Activated CD4-positive, alpha-beta T cell treated with anti-CD3 and anti-CD28 coated beads for 1 hour (primary cell): ENCODE measurements around the gene APCDD1.
"Not testable (repeated sequence)": the region's sequence is repeated elsewhere in the genome, so short reads cannot be mapped to it uniquely, and the experiment has no call there.

Experiments used
- DNase-seq: peaks from one replicate; pipeline ENCODE4 v3.0.0-alpha.2; 2020

Gene APCDD1

DNA sequence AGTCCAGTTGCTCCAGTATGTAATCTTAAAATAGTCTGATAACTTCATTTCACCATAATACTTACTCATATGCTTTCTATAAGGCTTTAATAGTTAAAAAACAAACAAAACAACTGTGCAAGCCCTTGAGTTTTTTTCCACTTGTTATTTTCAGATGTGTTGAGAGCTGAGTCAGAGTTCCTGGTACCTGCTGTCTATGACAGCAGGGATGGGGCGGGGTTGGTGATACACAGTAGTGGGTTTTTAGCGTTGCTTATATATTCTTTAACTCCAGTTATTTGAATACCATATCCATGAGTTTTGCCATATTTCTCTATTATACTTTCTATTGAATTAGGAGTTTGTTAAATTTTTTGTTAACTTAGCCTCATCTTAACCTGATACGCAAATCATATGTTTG lies 76.4 kb downstream of the APCDD1 start:
- DNase-seq = no peak

GRCh38 chr18:10533111-10533510 lies 78.7 kb downstream of the APCDD1 start:
- no peak for DNase-seq

DNA sequence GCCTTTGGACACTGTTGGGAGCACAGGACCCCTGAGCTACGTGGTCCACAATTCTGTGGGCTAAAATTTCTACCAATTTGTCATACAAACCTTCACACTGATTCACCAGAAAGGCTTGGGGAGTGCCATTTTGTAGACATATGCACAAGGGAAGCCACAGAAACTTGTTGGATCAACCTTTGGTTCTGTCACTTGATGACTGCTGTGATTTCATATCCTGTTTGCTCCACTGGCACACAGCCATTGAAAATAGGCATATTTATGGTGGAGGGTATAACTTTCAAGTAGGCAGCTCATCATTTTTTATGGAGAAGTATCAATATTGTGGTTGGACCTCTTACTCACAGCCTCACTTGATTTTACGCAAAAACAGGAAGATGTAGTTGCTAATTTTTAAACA lies 81.8 kb downstream of the APCDD1 start:
- no peak for DNase-seq

GRCh38 chr18:10537765-10538164 lies 83.3 kb downstream of the APCDD1 start:
- DNase-seq = no peak

GRCh38 chr18:10539124-10539523 lies 84.7 kb downstream of the APCDD1 start:
- not testable (repeated sequence) for DNase-seq
